Activated B cell treated with CpG ODN at 0.5 μM for 24 hours (primary cell): Measurements from ENCODE around the gene SAXO2. TPM values are rescaled to one million over a fixed set of nuclear protein-coding genes. Genes with fewer than 3 reads are reported as not detected.
"Not testable (repeated sequence)": the region's sequence is repeated elsewhere in the genome, so short reads cannot be mapped to it uniquely, and the experiment has no call there.

ENCODE experiments used
- ATAC-seq: fragments of 200-7000 bp; cut with Tn5 transposase; one replicate; pipeline ENCODE4 v1.10.0; 2021; ENCODE audit warnings: low read depth, mild to moderate bottlenecking, moderate library complexity
- CTCF ChIA-PET: fragments of 350-600 bp; sonication (Branson Sonifier 250); formaldehyde crosslinking; loops from one replicate; lab custom pipeline; 2021; ENCODE audit warnings: antibody characterized with exemption; lab: Charles Lee
- POLR2A ChIA-PET: fragments of 350-600 bp; sonication (Branson Sonifier 250); formaldehyde crosslinking; loops from one replicate; lab custom pipeline; 2021; ENCODE audit warnings: antibody characterized with exemption; lab: Charles Lee
- DNase-seq: peaks from one replicate; pipeline ENCODE4 v3.0.0; 2022
- H3K27ac Mint-ChIP-seq: one replicate; pipeline ENCODE4 v1.8.0; 2020; ENCODE audit warnings: mixed read lengths
- H3K27me3 Mint-ChIP-seq: one replicate; pipeline ENCODE4 v1.8.0; 2021; ENCODE audit warnings: mixed read lengths
- H3K36me3 Mint-ChIP-seq: one replicate; pipeline ENCODE4 v1.8.0; 2021; ENCODE audit warnings: low read depth, mixed read lengths
- H3K4me1 Mint-ChIP-seq: one replicate; pipeline ENCODE4 v1.8.0; 2021; ENCODE audit warnings: mixed read lengths
- H3K4me3 Mint-ChIP-seq: one replicate; pipeline ENCODE4 v1.8.0; 2020; ENCODE audit warnings: mild to moderate bottlenecking, mixed read lengths
- H3K9me3 Mint-ChIP-seq: one replicate; pipeline ENCODE4 v1.8.0; 2020; ENCODE audit warnings: mixed read lengths
- intact Hi-C: fragments of 100-400 bp; cut with micrococcal nuclease; formaldehyde crosslinking; loops from one replicate; pipeline ENCODE4 v1.15.1; 2024
- total RNA-seq: library from RNA; stranded (reverse); gene quantifications from 2 replicates; pipeline ENCODE4 v1.2.3, GENCODE V29; 2022

SAXO2 gene
- total RNA-seq, 1 donor from 2014 or later = 24.9 TPM

- H3K4me3 Mint-ChIP-seq, H3K4me1 Mint-ChIP-seq, CTCF ChIA-PET, intact Hi-C loops, DNase-seq, H3K27me3 Mint-ChIP-seq, H3K27ac Mint-ChIP-seq, H3K36me3 Mint-ChIP-seq, ATAC-seq, H3K9me3 Mint-ChIP-seq, POLR2A ChIA-PET: not testable (repeated sequence)
Measured at GRCh38 chr15:82330921-82331320, 68.3 kb downstream of the SAXO2 start.

GRCh38 chr15:82331576-82332304, 69.1 kb downstream of the SAXO2 start:
- H3K36me3 Mint-ChIP-seq, H3K9me3 Mint-ChIP-seq, DNase-seq, H3K4me1 Mint-ChIP-seq, H3K27ac Mint-ChIP-seq, H3K4me3 Mint-ChIP-seq, intact Hi-C loops, H3K27me3 Mint-ChIP-seq, POLR2A ChIA-PET, CTCF ChIA-PET: not testable (repeated sequence)
- peak; percentile 64 for ATAC-seq

- DNase-seq, H3K4me3 Mint-ChIP-seq, H3K36me3 Mint-ChIP-seq, H3K4me1 Mint-ChIP-seq, H3K9me3 Mint-ChIP-seq, CTCF ChIA-PET, H3K27ac Mint-ChIP-seq, POLR2A ChIA-PET, H3K27me3 Mint-ChIP-seq, intact Hi-C loops: not testable (repeated sequence)
- peak; percentile 15 for ATAC-seq
Measured at GRCh38 chr15:82332711-82333602, 70.3 kb downstream of the SAXO2 start.

DNA sequence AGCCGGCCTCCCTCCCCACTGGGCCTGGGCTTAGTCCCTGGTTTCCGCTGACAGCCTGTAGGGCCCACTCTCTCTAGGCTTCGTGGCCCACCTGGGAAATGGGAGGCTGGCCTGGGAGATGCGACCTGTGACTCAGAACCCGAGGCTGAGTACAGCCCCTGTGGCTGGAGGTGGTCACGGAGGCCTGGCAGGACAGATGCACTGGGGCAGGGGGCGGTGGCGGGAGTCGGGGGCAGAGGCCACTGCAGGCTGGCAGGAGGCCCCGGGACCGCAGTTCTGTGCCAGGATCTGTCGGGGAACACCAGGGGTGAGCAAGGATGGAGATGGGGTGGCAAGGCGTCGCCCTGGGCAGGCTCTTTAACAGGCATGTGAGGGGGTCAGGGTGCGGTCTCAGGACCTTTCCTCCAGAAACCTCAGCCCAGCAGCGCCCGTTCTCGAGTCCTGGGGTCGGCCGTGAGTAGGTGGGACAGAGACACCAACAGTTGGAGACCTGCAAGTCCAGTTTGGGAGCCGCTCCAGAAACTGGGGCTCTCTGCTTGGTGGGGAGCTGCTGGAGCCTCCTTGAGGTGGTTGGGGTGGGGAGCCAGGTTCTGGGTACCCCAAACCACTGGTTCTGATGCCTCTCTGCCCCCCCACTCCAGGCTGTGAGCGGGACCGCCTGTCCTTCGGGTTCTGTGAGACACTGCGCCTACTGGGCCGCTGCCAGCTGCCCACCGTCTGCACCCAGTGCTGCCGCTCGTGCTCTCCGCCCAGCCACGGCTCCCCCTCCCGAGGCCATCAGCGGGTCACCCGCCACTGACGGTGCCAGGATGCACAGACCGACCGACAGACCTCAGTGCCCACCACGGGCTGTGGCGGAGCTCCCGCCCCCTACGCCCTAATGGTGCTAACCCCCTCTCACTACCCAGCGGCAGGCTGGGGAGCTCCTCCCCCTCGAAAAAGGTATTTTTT, 71.3 kb downstream of the SAXO2 start:
- H3K4me3 Mint-ChIP-seq, H3K9me3 Mint-ChIP-seq, DNase-seq, H3K4me1 Mint-ChIP-seq, H3K36me3 Mint-ChIP-seq, CTCF ChIA-PET, POLR2A ChIA-PET, H3K27me3 Mint-ChIP-seq, intact Hi-C loops, H3K27ac Mint-ChIP-seq: not testable (repeated sequence)
- peak; percentile 19 for ATAC-seq

Other genes starting within 250 kb of the SAXO2 start
- 0.12 and 0.31 TPM in 2 replicates for gene MEX3B, start 216.8 kb upstream of the SAXO2 start, total RNA-seq
- gene EFL1, start 84 bp upstream of the SAXO2 start, total RNA-seq = 18.1 and 19.0 TPM in 2 replicates
- 1.2 and 1.4 TPM in 2 replicates for gene GOLGA6L10, start 86.7 kb downstream of the SAXO2 start, total RNA-seq
- gene GOLGA6L9, start 167.0 kb downstream of the SAXO2 start, total RNA-seq = 2.0 and 2.4 TPM in 2 replicates